ENCODE measurements around the gene CCDC192.

DNA sequence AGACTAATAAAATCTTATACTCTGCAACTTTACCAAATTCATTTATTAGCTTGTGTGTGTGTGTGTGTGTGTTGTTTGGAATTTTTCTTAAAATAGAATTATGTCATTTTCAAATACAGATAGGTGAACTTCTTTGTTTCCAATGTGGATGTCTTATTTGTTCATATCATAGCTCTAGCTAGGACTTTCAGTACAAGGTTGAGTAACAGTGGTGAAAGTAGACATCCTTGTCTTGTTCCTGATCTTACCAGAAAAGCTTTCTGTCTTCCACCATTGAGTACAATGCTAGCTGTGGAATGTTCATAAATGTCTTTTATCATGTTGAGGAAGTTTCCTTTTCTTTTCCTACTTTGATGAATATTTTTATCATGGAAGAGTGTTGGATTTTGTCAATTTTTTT is 74.8 kb downstream of the CCDC192 start:
- TF ChIP-seq, protein P1, sequence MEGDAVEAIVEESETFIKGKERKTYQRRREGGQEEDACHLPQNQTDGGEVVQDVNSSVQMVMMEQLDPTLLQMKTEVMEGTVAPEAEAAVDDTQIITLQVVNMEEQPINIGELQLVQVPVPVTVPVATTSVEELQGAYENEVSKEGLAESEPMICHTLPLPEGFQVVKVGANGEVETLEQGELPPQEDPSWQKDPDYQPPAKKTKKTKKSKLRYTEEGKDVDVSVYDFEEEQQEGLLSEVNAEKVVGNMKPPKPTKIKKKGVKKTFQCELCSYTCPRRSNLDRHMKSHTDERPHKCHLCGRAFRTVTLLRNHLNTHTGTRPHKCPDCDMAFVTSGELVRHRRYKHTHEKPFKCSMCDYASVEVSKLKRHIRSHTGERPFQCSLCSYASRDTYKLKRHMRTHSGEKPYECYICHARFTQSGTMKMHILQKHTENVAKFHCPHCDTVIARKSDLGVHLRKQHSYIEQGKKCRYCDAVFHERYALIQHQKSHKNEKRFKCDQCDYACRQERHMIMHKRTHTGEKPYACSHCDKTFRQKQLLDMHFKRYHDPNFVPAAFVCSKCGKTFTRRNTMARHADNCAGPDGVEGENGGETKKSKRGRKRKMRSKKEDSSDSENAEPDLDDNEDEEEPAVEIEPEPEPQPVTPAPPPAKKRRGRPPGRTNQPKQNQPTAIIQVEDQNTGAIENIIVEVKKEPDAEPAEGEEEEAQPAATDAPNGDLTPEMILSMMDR (IDR thresholded peaks at IDR 0.05): no peak
- TF ChIP-seq POLR2A (IDR thresholded peaks at IDR 0.05): no peak
